DMS 273 (cell line): ENCODE results near the gene ATF6.

ENCODE experiments used
- DNase-seq: peaks from one replicate; lab custom pipeline; 2025; ENCODE audit not compliant: unreplicated experiment; lab: John Stamatoyannopoulos, UW

ATF6 gene

DNA sequence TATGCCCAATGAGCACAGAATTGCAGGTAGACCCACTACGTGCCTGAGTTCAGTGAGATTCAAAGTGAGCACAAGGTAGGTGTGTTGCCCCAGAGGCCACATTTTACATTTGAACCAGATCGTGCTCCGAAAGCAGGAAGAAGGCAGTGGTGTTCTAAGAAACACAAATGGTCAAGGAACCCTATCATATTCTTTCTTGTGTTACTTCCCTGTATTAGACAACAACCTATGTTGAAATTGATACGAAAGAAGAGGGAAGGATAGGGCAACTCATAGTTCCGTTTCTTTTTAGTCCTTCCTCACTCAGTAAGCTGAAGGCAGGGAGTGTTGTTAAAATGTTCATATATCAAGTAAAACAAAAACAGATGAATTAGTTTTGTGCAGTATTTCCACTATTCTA is 223.7 kb downstream of the ATF6 start:
- DNase-seq = no peak

DNA sequence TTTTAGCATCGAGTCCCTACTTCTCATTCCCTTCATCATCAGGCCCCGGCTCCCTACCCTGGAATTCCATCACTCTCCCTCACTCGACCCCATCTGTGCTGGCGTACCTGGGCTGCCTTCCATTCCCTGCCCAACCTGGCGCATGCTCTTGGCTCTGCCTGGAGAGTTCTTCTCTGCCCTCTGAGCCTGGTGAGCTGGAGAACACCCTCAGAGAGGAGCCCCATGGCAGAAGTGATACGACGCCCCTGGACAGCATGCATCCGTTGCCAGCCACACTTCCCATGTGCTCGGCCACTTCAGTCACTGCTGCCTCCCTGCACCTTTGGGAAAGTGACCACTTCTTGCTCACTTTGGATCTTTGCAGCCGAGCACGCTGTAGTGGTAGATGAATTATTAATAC is 227.5 kb downstream of the ATF6 start:
- no peak for DNase-seq

DNA sequence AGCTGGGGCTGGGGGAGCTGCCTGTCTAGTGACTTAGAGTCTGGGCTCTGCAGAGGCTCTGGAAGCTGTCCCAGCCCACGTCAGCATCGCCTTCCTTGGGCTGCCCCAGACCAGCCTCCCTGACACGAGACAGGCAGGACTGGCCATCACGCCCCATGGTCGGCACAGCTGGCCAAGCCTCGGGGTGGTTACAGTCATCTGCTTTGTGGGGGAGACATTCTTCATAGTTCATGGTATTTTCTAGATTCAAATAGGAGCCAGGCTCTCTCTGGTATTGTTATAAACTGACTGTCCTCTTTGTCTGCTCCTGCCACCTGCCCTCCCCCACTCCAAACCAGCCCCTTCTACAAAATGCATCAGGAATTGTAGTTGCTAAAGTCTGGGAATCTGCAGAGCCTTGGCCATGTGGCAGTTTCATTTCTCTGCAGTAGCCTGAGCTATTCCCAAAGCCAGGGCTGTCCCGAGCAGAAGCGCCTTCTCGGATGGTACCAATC is 228.1 kb downstream of the ATF6 start:
- no peak for DNase-seq

DNA sequence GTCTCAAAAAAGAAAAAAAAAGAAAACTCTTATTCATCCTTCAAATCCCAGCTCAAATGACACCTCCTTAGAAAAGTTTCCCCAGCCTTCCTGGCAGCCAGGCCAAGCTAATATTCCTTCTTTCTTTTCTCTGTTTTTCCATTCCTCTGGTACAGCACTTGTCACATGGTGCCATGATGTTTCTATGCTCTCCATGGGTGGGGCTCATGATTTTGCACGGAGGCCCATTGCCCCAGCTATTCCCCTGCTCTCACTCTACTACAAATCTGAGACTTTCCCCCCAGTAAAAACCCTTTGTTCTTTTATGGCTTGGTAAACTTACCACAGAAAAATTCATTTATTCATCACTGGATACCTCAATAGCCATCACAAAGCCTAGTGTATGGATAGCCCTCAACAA is 231.0 kb downstream of the ATF6 start:
- no peak for DNase-seq

DNA sequence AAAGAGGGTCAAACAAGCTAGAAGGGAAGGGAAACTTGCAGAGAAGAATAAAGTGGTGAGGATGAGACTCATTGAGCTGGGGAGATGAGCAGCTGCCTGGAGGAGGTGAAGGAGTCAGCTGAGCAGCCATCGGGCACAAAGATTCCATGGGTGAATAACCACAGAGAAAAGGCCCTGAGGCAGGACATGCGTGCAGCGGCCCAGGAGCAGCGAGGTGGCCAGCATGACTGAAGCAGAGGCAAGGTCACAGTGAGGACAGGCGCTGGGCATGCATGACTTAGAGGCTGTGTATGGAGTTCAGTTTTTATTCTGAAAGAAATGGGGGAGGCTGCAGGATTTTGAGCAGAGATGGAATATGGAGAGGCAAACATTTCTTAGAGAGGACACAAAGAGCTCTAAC is 232.7 kb downstream of the ATF6 start:
- DNase-seq = no peak

DNA sequence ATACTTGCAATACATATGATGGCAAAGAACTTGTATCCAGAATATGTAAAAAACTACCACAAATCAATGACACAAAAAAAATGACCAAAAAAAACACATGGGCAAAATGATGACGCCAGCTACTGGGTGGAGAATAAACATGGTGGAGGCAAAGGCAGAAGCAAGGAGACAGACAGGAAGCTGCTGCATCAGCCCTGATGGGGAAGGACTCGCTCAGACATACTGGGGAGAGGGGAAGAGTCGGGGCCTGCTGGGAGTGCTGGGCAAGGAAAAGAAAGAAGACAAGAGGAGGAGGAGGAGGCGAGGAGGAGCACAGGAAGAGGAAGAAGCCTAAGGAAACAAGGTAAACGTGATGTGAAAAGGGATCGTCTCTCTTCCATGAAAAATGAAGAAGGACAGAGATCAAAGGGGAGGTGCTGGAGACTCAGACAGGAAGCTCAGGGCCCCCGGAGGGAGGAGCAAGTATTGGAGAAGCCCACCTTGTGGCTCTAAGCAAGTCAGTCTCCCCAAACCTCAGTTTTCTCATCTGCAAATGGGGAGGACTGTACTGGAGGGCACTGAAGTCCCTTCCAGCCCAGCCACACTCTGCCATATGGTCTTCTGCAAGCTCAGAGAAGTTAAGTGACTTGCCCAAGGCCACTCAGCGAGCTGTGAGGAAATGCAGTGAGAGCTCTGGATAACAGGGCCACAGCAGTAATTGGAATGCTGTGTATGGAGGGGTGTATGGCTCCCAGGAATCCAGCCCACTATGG is 233.4 kb downstream of the ATF6 start:
- no peak for DNase-seq

DNA sequence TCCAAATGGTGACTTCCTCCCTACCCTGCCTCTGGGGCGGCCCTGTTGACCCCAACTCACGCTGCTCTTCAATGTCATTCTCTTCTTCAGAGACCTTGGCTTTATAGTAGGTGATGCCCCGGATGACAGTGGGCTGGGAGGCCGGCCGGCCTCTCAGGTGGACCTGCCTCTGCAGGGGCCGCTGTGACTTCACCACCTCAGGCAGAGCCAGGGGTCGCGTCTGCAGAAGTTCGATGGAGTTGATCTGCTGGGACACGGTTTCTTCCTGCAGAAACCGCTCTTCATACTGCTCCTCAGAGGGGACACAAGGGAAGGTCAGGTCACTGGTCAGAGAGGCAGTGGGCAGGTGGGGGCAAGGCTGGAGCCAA is 233.9 kb downstream of the ATF6 start:
- DNase-seq = no peak

DNA sequence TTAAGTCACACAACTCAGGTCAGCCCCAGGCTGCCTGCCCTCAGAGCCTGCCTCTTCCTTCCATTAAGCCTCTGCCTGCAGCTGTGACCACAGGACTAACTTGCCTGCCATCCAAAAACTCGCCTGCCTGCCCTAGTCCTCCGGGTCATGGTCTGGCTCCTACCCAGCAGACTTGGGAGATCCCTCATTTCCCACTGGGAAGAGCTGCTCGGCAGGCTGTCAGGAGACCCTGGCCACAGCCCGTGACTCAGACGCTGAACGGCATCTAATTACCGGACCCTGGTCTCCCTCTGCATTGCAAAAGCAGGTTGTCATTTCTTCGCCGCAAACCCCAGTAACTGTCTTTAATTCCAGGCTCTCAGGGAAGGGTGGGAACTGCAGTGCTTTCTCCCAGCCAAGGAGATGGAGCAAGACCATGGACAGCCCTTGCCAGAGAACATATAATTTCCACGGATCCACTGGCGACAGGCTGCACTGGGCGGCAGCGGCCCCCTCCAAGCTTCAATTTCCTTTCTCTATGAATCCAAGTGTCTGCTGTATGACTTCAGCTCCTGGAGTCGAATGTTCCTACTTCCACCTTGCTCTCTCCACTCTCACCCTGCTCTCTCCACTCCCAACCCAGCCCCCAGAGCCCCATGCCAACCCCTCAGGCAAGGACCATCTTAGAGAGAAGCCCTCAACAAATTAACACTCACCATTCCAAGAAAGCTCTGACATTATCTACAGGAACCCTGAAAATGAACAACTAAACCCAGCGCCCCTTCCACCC is 237.1 kb downstream of the ATF6 start:
- DNase-seq = peak; percentile 25

DNA sequence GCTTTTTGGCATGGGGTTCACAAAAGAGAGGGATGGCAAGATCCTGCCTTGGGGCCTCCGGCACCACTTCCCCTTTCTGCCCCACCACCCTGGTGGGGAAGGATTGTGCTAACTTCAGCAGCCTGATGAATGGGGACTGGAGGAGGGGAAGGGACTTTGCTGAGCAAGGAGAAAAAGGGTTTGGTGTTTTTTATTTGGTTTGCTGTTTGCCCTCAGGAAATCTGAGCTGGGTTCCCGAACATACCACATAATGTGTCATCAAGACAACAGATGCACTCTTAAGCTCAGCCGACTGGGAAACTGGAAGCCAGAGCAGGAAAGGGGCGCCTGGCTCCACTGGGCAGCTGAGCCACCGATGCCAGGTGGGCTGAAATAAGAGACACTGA is 237.7 kb downstream of the ATF6 start:
- DNase-seq = peak; percentile 68

DNA sequence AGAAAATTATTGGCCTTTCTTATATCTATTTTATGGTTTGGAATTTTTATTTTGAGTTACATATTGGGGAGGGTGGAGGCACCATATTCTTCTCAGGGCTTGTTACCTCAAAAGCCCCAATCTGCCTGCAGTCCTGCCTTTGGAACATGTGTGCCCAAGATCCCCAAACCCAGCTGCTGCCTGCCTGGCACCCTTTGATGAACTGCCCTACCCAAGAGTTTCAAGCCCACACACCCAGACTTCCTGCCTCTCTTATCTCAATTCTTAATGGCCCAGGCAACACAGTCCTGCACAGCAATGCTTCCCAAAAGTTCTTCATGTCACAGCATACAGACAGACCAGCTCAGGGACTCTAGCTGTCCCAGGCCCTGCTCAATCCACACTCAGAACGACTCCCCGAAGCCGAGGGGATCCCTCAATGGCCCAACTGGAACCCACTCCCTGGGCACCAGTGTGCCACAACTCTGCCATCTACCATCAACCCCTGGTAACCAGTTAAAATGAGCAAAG is 238.4 kb downstream of the ATF6 start:
- peak; percentile 11 for DNase-seq

DNA sequence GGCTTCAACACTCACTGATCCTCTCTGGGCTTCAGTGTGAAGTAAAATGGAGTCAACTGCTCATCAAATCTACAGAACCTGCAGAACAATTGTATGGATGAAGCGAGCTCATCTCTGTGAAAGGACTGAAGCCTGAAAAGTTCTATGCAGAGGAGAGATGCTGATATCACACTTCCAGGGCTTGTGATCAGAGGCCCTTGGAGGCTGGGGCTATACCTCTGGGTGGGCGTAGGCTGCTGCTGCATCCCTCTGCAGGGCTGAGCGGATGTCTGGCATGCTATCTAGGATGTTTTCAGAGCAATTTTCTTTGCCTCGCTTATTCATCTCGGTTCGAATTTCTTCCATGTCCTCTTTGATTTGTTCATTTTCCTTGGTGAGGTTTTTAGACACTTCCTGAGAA is 240.0 kb downstream of the ATF6 start:
- DNase-seq = no peak

DNA sequence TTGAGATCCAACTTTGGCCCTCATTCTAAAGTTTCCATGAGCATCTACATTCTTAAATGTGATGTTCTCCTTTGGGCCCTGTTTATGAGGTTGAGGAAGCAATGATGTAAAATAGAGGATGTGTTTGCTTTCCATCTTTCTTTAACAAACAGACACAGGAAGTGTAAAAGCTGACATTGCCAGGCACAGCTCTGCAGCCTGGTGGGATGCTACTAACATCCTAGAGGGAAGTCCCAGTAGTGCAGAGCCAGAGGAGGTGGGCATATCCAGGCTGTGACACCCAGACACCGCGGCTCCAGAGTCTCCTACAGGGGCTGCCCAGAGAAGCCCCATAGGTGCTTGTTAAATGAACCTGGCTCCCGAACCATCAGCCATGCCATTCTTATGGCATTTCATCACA is 241.3 kb downstream of the ATF6 start:
- peak; percentile 16 for DNase-seq

DNA sequence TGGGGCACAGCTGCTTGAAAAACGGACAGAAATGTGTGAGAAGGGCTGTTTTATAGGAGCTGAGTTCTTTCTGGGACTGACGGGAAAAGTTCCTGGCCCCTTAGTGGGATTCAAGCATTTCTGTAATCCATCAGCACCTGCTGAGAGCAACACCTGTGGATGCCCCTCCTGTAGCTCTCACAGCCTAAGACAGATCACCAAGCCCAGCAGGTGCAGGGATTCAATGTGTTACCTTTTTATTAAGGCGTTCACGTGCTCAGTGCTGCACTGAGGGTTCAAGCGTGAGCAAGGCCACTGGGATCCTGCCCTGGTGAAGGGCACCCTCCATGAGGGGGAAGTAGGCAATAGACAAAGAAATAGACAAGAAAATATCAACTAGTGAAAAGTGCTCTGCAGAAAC is 242.7 kb downstream of the ATF6 start:
- no peak for DNase-seq

DNA sequence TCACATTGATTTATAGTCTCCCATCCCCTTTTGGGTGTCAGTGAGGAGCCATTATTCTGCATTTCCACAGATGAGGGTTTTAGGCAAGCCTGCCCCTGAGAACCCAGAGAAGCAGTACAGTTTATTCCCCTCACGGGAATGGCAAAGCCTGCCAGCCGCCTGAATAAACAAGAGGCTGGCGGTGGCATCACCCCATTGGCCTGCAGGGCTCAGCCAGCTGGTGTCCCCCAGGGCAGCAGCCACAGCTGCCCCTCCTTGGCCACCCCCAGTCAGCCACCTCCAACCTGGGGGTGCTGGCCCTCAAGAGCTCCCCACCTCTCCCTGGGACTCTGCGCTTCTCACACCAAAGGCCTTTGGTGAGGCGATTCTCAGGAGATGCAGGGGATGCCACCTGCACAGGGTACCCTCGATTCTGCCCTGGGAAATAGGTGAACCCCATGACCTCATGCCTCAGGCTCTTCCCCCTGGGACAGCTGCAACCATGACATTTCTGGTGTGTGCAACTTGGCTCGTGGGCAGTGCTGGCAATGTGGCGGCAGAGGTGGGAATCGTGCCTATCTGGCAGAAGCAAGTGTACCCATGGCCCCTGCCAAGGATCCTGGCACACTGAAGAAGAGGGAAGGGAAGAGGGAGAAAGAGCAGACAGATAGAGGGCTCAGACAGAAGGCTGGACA is 243.5 kb downstream of the ATF6 start:
- DNase-seq = peak; percentile 35

DNA sequence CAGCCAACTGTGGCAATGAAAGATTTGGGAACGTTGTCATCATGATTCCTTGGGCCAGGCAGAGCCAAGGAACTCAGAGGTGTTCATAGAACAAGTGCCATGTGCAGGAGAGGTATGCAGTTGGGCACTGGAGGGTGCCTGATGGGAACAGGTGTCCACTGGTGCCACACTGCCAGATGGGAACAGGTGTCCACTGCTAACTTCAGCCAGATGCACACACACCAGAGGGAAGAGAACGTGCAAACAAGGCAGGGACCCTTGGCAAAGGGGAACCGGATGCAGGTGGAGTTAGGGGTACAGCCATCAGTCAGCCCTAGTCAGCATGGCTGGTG is 244.0 kb downstream of the ATF6 start:
- DNase-seq = peak; percentile 47

DNA sequence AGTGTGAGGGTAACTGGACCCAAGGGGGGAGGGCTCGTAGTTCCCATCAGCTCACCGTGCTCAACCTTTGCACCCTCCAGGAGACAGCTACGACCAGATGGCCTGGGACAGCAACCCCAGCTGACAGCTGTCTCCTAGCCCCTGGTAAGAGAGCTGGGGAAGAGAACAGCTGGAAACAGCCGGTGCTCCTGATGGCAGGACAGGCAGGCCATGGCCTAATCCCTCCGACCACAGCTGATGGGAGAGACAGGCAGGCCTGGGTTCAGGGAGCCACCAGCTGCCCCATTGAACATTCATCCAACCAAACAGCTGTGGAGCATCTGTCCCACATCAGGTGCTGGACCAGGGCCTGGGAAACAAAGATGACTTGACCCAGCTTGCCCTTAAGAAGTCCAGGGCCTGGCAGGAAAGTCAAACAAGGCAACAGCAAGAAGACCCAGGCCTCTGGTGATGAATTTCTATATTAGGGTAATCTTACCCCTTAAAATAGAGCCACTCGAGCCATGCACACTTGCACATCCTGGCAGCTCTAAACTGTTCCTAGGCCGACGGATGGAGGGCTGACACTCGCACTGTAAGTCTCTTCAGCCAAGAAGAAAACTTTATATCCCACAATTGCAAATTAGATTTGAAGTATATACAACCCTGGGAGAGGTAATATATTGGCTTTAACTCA is 245.4 kb downstream of the ATF6 start:
- DNase-seq = peak; percentile 96

DNA sequence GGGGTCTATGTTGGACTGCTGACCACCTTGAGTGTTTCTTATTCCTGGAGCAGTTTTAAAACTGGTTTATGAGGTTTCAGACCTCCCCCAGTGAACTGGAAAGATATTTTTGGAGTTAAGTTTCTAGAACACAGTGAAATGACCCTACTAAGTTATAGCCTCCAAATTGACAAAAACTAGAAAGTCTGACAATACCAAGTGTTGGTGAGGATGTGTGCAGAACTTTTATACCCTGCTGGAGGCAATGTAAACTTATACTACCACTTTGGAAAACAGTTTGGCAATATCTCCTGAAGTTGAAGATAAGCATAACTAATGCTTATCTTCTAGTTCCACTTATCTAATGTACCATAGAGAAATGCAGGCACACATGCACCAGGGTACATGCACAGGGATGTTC is 247.2 kb downstream of the ATF6 start:
- DNase-seq = no peak
